BE2C (cell line): ENCODE measurements around the gene TAT.
A peak's percentile ranks its signal among the peaks of the same experiment; 100 is the strongest.

ENCODE experiments used
- DNase-seq: peaks from one replicate; pipeline ENCODE4 v3.0.0-alpha.2; 2020
- H3K27me3 ChIP-seq: fragments of 250-450 bp; sonication (Bioruptor Pico); 2 replicates; pipeline ENCODE4 v1.5.1; 2020; ENCODE audit warnings: mild to moderate bottlenecking
- H3K36me3 ChIP-seq: fragments of 250-450 bp; sonication (Bioruptor Pico); 2 replicates; pipeline ENCODE4 v1.5.1; 2020; ENCODE audit warnings: mild to moderate bottlenecking
- H3K4me1 ChIP-seq: fragments of 250-450 bp; sonication (Bioruptor Pico); 2 replicates; pipeline ENCODE4 v1.5.1; 2020
- H3K4me3 ChIP-seq: 2 replicates; pipeline ENCODE4 v1.5.1; 2011; ENCODE audit warnings: low read depth, low read length
- H3K9me3 ChIP-seq: fragments of 250-450 bp; sonication (Bioruptor Pico); 2 replicates; pipeline ENCODE4 v1.5.1; 2020
- TF ChIP-seq, protein P1 (sequence below): IDR thresholded peaks from 2 replicates; pipeline ENCODE4 v1.5.1; 2012; ENCODE audit warnings: mild to moderate bottlenecking, low read depth, low read length

TAT gene

DNA sequence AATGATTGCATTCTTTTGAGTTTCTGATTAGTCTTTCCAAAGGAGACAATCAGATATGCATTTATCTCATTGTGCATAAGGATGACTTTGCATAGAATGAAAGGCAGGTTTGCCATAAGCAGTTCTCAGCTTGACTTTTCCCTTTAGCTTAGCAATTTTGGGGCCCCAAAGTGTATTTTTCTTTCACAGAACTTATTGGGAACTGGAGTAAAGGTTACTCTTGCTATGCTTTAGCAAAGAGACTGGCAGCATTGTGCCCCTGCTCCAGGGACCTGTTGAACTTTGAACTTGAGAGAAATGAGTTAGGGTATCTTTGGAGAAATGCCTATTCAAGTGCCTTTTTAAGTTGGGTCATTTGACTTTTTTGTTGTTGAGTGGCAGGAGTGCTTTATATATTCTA is 17.0 kb downstream of the TAT start:
- Histone ChIP-seq H3K36me3 (no peaks in the 10 kb centered on the region), H3K9me3 (no peaks in the 10 kb centered on the region), H3K27me3 (peaks cover 7% of the 10 kb centered on the region; the same call in 1 of the 2 replicates), H3K4me1 (no peaks in the 10 kb centered on the region), H3K4me3 (no peak overlapping the region)
- TF ChIP-seq, protein P1, sequence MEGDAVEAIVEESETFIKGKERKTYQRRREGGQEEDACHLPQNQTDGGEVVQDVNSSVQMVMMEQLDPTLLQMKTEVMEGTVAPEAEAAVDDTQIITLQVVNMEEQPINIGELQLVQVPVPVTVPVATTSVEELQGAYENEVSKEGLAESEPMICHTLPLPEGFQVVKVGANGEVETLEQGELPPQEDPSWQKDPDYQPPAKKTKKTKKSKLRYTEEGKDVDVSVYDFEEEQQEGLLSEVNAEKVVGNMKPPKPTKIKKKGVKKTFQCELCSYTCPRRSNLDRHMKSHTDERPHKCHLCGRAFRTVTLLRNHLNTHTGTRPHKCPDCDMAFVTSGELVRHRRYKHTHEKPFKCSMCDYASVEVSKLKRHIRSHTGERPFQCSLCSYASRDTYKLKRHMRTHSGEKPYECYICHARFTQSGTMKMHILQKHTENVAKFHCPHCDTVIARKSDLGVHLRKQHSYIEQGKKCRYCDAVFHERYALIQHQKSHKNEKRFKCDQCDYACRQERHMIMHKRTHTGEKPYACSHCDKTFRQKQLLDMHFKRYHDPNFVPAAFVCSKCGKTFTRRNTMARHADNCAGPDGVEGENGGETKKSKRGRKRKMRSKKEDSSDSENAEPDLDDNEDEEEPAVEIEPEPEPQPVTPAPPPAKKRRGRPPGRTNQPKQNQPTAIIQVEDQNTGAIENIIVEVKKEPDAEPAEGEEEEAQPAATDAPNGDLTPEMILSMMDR, result no peak
- no peak for DNase-seq

DNA sequence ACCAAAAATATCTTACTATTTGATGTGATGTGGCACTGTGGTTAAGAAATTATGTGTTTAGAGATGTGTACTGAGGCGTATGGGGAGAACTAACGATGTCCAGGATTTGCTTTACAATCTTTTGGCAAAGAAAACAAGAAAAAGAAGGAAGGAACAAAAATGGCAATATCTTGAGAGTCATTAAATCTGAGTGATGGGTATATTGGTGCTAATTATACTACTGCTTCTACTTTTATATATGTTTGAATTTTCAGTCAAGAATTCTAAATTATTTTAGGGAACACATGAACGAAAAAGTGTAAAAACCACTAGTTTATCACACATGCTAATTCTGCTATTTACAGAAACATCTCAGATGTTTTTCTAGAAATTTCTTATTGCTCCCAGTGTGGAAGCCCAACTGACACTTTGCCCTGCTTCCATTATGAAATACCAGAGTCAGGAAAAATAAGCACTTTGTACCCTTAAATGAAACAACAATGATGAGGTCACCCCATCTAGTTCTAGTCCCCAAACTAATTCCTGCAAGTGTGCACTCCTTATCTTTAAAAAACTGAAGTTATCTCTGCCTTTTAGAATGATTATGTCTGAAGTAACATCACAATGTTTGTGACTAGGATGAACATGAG is 18.8 kb downstream of the TAT start:
- H3K4me1 ChIP-seq, result no peaks in the 10 kb centered on the region
- H3K9me3 ChIP-seq, result no peaks in the 10 kb centered on the region
- TF ChIP-seq, protein P1, result no peak
- no peak overlapping the region for H3K4me3 ChIP-seq
- H3K27me3 ChIP-seq, result peaks cover 7% of the 10 kb centered on the region; the same call in 1 of the 2 replicates
- H3K36me3 ChIP-seq, result no peaks in the 10 kb centered on the region
- no peak for DNase-seq

DNA sequence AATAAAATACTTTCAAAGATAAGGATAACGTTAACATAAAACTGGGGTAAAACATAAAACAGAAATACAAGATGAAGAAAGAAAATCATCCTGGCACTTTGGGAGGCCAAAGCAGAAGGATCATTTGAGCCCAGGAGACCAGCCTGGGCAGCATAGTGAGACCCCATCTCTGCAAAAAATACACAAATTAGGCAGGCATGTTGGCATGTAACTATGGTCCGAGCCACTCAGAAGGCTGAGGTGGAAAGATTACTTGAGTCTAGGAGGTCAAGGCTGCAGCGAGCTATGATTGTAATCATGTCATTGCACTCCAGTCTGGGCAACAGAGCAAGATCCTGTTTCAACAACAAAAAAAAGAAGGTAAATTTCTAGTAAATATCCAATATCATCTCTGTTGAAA is 19.6 kb downstream of the TAT start:
- H3K9me3 ChIP-seq, result no peaks in the 10 kb centered on the region
- no peak for DNase-seq
- no peak overlapping the region for H3K4me3 ChIP-seq
- peaks cover 12% of the 10 kb centered on the region for H3K27me3 ChIP-seq
- TF ChIP-seq, protein P1, result no peak
- no peaks in the 10 kb centered on the region for H3K4me1 ChIP-seq
- no peaks in the 10 kb centered on the region for H3K36me3 ChIP-seq

- H3K9me3 ChIP-seq, result no peaks in the 10 kb centered on the region
- no peaks in the 10 kb centered on the region for H3K4me1 ChIP-seq
- H3K36me3 ChIP-seq, result no peaks in the 10 kb centered on the region
- TF ChIP-seq, protein P1, result no peak
- H3K27me3 ChIP-seq, result peaks cover 17% of the 10 kb centered on the region
- no peak overlapping the region for H3K4me3 ChIP-seq
- DNase-seq, result no peak
Measured at GRCh38 chr16:71555230-71555891, 21.5 kb downstream of the TAT start.

GRCh38 chr16:71552698-71553503 is 24.0 kb downstream of the TAT start:
- Histone ChIP-seq H3K36me3 (no peaks in the 10 kb centered on the region), H3K9me3 (no peaks in the 10 kb centered on the region), H3K27me3 (peaks cover 25% of the 10 kb centered on the region), H3K4me3 (no peak overlapping the region), H3K4me1 (no peaks in the 10 kb centered on the region)
- DNase-seq, result no peak
- TF ChIP-seq, protein P1, result peak; percentile 32; the same call in 1 of the 2 replicates
